GM12878 (cell line): ENCODE data around the gene LSM14A. TPM values are rescaled to one million over a fixed set of nuclear protein-coding genes. Genes with fewer than 3 reads are reported as not detected.

Source experiments
- ATAC-seq: fragments of 200-7000 bp; cut with Tn5 transposase; 3 replicates; pipeline ENCODE4 v1.9.1; 2020; ENCODE audit warnings: mild to moderate bottlenecking, moderate library complexity
- BruUV-seq: library from RNA; stranded (reverse); fragments of 400-500 nt; replicated peaks from 2 replicates; lab custom pipeline; 2021; lab: Mats Ljungman, UMichigan
- CTCF ChIA-PET: fragments of 300-600 bp; sonication (Branson Sonifier 250); formaldehyde crosslinking; extraction: SDS; loops from one replicate; lab custom pipeline; 2021; ENCODE audit warnings: inconsistent platforms; lab: Yijun Ruan, JAX
- POLR2A ChIA-PET: fragments of 350-600 bp; formaldehyde crosslinking; extraction: SDS; loops from one replicate; lab custom pipeline; 2021; ENCODE audit warnings: inconsistent platforms; lab: Charles Lee
- RAD21 ChIA-PET: fragments of 300-600 bp; sonication (Branson Sonifier 250); formaldehyde crosslinking; loops from one replicate; lab custom pipeline; 2023; ENCODE audit warnings: antibody characterized with exemption; ENCODE audit not compliant: unreplicated experiment; lab: Charles Lee
- SMC1A ChIA-PET: fragments of 300-600 bp; sonication (Branson Sonifier 250); formaldehyde crosslinking; loops from one replicate; lab custom pipeline; 2023; ENCODE audit not compliant: unreplicated experiment, uncharacterized antibody; lab: Charles Lee
- DNase-seq: peaks from one replicate; pipeline ENCODE4 v3.0.0-alpha.2; 2011; ENCODE audit warnings: low read depth, low spot score
- FAIRE-seq: peaks from 3 replicates; lab custom pipeline; 2011; peaks lifted over from hg19 to GRCh38; lab: Jason Lieb, UNC
- H2AFZ ChIP-seq: 2 replicates; pipeline ENCODE4 v1.6.0; 2011; ENCODE audit warnings: low read depth, low read length, control low read depth; ENCODE audit not compliant: control insufficient read depth
- H3K27ac ChIP-seq: 2 replicates; pipeline ENCODE4 v1.5.1; 2011; ENCODE audit warnings: control low read depth; ENCODE audit not compliant: control insufficient read depth, insufficient read depth
- H3K27me3 ChIP-seq, 2 experiments: replicated peaks in 1 of 2; 2 replicates each; pipeline versions ENCODE4 v1.6.0 to v1.6.1; 2011; ENCODE audit warnings: low read length in 1 of 2; ENCODE audit not compliant: control insufficient read depth in 2 of 2, insufficient read depth in 2 of 2
- H3K36me3 ChIP-seq, 2 experiments: 2 replicates each; pipeline ENCODE4 v1.5.1; 2011; ENCODE audit warnings: low read length in 1 of 2; ENCODE audit not compliant: control insufficient read depth in 2 of 2, insufficient read depth in 2 of 2
- H3K4me1 ChIP-seq: 2 replicates; pipeline ENCODE4 v1.6.1; 2011; ENCODE audit warnings: mild to moderate bottlenecking, low read length, moderate library complexity, mixed read lengths; ENCODE audit not compliant: control insufficient read depth, insufficient read depth
- H3K4me2 ChIP-seq: 2 replicates; pipeline ENCODE4 v1.6.0; 2011; ENCODE audit warnings: control low read depth; ENCODE audit not compliant: control insufficient read depth, insufficient read depth
- H3K4me3 ChIP-seq: fragments of 200-600 bp; sonication (generic); 2 replicates; pipeline ENCODE4 v1.5.1; 2016
- H3K79me2 ChIP-seq: 2 replicates; pipeline ENCODE4 v1.6.0; 2011; ENCODE audit warnings: low read length; ENCODE audit not compliant: control insufficient read depth, insufficient read depth
- H3K9ac ChIP-seq: 2 replicates; pipeline ENCODE4 v1.8.0; 2011; ENCODE audit warnings: low read length, control low read depth, mixed read lengths; ENCODE audit not compliant: control insufficient read depth, insufficient read depth
- H3K9me3 ChIP-seq: replicated peaks from 3 replicates; pipeline ENCODE4 v1.5.1; 2011; ENCODE audit warnings: mild to moderate bottlenecking, low read length; ENCODE audit not compliant: control insufficient read depth, insufficient read depth
- H4K20me1 ChIP-seq: 2 replicates; pipeline ENCODE4 v1.6.0; 2011; ENCODE audit not compliant: control insufficient read depth, insufficient read depth
- DPF2 ChIP-seq: fragments of 450-650 bp; IDR thresholded peaks from 2 replicates; pipeline ENCODE4 v1.6.1; 2017; ENCODE audit warnings: mild to moderate bottlenecking
- HDAC2 ChIP-seq: fragments of 200-600 bp; sonication (generic); IDR thresholded peaks from 2 replicates; pipeline ENCODE4 v1.6.1; 2017
- LARP7 ChIP-seq: fragments of 450-650 bp; IDR thresholded peaks from 2 replicates; pipeline ENCODE4 v1.6.1; 2017; ENCODE audit warnings: mild to moderate bottlenecking
- NBN ChIP-seq: fragments of 450-650 bp; IDR thresholded peaks from 2 replicates; pipeline ENCODE4 v1.6.1; 2016
- NFYB ChIP-seq: IDR thresholded peaks from 2 replicates; pipeline ENCODE4 v1.6.1; 2011; ENCODE audit warnings: low read depth, mild to moderate bottlenecking, low read length, improper control_type of control experiment, moderate library complexity; ENCODE audit not compliant: insufficient read depth
- RBBP5 ChIP-seq: fragments of 200-600 bp; sonication (generic); conservative IDR thresholded peaks from 2 replicates; pipeline ENCODE4 v1.6.1; 2016
- ZBTB33 ChIP-seq: fragments of 450-650 bp; IDR thresholded peaks from 2 replicates; pipeline ENCODE4 v1.6.1; 2017; ENCODE audit warnings: mild to moderate bottlenecking
- WGBS: methylation state at CpG from one replicate; pipeline ENCODE4 v1.1.6; 2016; ENCODE audit warnings: low lambda C conversion rate; ENCODE audit not compliant: insufficient replicate concordance, insufficient coverage; ENCODE audit errors: missing lambda C conversion rate; 5-methylcytosine and 5-hydroxymethylcytosine counted together
- in situ Hi-C: fragments of 300-500 bp; cut with MboI; formaldehyde crosslinking; loops from 9 replicates; pipeline ENCODE4 v1.14.3; 2018; ENCODE audit warnings: mixed read lengths
- intact Hi-C: fragments of 100-400 bp; cut with micrococcal nuclease; formaldehyde crosslinking; loops from one replicate; pipeline ENCODE4 v1.14.2; 2022; ENCODE audit not compliant: unreplicated experiment
- polyA plus RNA-seq, 11 experiments: library from polyadenylated mRNA; depleted of rRNA in 4 of 11; unstranded in 6 of 11; stranded (reverse) in 5 of 11; fragments of >200 nt; fragmentation: Nextera tagmentation in 4 of 11; fragmentation: Illumina TruSeq in 1 of 11; extraction: Ambion mirVana in 4 of 11; extraction: Trizol in 1 of 11; gene quantifications; 1 replicate in 1 of 11; 2 replicates in 10 of 11; pipeline versions ENCODE4 v1.2.1 to v1.2.3, GENCODE V29; 2011 to 2016; ENCODE audit warnings: inconsistent platforms in 2 of 11, missing spikeins in 2 of 11, low read depth in 1 of 11
- total RNA-seq, 4 experiments: library from RNA; depleted of rRNA in 3 of 4; stranded (reverse); fragments of >200 nt in 3 of 4; fragmentation: Illumina TruSeq in 1 of 4; extraction: Trizol in 1 of 4; gene quantifications; 2 replicates each; pipeline versions ENCODE4 v1.2.1 to v1.2.3, GENCODE V29; 2013 to 2021

Gene LSM14A
- total and polyA plus RNA-seq, 10 of the 15 experiments (the other 5 are each of a cell fraction or from before 2014, with no cell fraction given), result 21.9 to 193 (median 89.4) TPM

- ATAC-seq (no peak), FAIRE-seq (no peak), DNase-seq (no peak)
- Histone ChIP-seq H3K9me3 (no peaks in the 10 kb centered on the region), H2AFZ (no peak overlapping the region), H3K4me2 (no peak overlapping the region), H3K4me3 (no peak overlapping the region), H3K4me1 (no peaks in the 10 kb centered on the region), H3K79me2 (no peaks in the 10 kb centered on the region), H3K27ac (no peak overlapping the region), H3K9ac (no peak overlapping the region), H3K36me3 (no peaks in the 10 kb centered on the region)
- WGBS, result 95% methylated on average over 7 of the region's 7 CpGs
- intact Hi-C loops (no loop called here), in situ Hi-C loops (no loop called here)
- ChIA-PET POLR2A (interaction anchor here (0.7 kb wide), 1 partner anchor 261 kb away, joined by 4 read pairs; no protein-coding TSS in a partner anchor), RAD21 (interaction anchor here (0.8 kb wide), 1 partner anchor 10 kb away, joined by 3 read pairs; no protein-coding TSS in a partner anchor)
- TF ChIP-seq HDAC2, result no peak
- no peak for TF ChIP-seq NFYB
- no peak for TF ChIP-seq RBBP5
- no peak for TF ChIP-seq NBN
- no peak for TF ChIP-seq DPF2
- TF ChIP-seq ZBTB33, result no peak
- no peak for TF ChIP-seq LARP7
- TF ChIP-seq, all 136 proteins: peak for 0
- ChIA-PET CTCF (interaction anchor here (1.0 to 1.9 kb wide), 3 partner anchors 9 to 40 kb away, joined by 3 to 6 read pairs (median 5); no protein-coding TSS in a partner anchor), SMC1A (no interaction called here)
- Histone ChIP-seq H3K27me3 (no peaks in the 10 kb centered on the region), H4K20me1 (no peaks in the 10 kb centered on the region)
- no TSS peak for BruUV-seq
Observed at GRCh38 chr19:34135821-34136611, 36.3 kb upstream of the LSM14A start.
